ENCODE data around the gene COX14.

COX14 gene

DNA sequence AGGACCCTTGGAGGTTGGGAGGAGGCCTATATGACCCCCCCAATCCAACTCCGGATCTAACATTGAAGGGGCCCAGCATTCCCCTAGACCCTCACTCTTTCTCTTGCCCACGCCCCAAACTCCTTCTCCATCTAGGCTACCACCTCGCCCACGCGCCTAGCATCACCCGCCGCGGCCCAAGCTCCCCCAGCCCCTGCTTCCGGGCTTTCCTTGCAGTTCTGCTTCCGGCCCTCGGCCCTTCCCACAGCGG, 54.7 kb downstream of the COX14 start:
- no peak for DNase-seq

DNA sequence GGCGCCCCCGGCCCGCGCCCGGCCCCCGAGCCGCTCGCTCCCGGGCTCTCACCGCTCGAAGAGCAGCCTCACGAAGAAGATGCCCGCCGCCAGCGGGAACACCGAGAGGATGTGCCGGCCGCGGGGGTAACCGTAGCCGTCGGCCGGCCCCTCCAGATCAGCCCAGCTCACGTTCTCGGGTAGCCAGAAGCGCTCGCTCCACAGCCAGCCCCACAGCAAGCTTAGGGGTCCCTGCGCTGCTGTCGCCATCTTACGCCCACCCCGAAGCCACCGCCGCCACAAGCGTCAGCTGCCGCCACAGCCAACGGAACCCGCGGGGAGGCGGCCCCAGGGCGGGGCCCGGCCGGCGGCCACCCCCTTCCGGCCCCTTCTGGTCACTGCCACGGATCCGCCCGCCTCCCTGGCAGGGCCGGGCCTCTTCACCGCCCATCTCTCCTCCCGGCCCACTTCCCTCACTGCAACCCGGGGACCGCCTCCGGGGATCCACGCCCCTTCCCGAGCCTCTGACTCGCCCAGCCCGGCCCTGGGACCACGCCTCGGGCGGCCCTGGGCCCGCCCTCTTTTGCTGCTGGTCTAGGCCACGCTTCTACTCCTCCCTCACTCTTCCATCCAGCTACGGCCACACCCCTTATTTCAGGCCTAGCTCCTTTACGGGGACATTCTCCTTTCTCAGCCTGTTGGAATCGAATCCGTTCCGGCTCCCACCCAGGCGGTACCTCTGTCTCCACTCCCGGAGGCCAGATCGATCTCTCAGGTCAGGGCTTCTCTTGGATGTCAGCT, 55.2 kb downstream of the COX14 start, which contains the start of gene CERS5:
TSS of gene CERS5 (minus strand) at position 321 of the 780 bp plus-strand sequence. CDS start at position 249, 72 bp downstream.
- DNase-seq: peak; percentile 99
